Measurements from ENCODE around the gene STN1. TPM values are rescaled to one million over a fixed set of nuclear protein-coding genes. Genes with fewer than 3 reads are reported as not detected.

Gene STN1
- total RNA-seq, result 55.2 and 64.4 TPM in 2 replicates

DNA sequence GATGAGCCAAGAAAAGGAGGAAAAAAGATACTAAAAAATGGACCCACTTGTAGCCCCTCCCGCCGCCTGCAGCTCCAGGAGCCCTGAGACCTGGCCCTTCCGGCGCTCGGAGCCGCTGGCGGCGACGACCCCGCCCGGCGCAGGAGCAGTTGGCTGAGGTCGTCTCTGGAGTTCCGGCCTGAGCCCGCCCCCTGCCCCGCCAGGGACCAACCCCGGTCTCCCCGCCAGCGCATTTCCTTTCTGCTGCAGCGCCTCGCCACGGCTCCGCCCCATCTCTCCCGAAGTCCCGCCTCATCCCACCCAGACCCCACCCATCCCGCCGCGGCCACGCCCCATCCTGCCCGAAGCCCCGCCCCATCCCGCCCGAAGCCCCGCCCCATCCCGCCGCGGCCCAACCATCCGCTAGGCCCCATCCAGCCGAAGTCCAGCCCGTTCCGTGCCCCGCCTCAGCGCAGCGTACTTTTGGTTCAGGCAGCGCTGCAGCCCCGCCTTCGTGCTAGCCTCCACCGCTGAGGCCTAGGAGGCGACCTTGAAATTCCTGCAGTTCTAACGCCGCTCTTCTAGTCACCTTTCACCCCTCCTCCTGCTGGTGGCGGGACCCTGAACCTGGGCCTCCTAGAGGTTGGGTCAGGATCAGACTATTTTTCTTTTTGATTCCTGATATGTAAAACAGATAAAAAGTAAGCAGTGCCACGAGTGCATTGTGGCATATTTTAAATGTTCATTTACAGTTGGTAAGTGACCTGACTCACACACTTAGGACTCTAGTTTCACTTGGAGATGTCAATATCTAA is at the start of gene STN1:
STN1 (minus strand) TSS at position 132 of the 794 bp plus-strand sequence. CDS start 590 bp downstream, outside the sequence.

DNA sequence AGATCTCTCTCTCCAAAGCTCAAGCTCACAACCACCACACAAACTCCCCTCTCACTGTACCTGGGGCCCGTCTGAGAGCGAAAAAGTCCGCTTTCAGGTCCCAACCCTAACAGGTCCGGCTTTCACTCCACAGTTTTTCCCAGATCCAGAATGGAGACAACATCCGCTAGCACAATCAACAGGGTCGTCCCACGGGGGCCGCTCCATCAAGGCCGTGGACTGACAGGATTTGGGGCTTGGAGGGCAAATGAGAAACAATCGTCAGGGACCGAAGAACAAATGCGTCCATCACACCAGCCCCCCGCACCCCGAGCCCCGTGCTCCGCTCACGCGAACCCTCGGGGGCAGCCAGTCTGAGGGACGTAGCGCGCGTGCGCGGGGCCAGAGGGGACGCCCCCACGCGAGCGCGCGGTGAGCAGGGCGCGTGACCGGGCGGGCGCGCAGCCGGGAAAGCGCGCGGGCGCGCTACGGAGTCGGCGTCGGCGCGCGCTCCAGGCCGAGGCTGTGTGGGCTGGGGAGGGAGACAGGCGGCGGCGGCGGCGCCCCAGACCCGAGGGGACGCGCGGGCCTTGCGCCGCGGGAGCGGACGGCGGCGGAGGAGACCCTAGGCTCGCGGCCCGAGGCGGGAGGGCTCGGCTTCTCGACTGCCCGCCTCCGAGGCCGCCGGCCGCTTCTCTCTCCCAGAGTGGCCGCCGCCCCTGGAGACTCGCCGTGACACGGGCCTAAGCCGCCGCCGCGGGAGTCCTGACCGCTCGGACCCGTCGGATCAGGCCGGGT is 48.9 kb upstream of the STN1 start, which contains the start of gene SLK:
SLK (plus strand) TSS at position 470 of the 777 bp plus-strand sequence. CDS start 606 bp downstream, outside the sequence.

DNA sequence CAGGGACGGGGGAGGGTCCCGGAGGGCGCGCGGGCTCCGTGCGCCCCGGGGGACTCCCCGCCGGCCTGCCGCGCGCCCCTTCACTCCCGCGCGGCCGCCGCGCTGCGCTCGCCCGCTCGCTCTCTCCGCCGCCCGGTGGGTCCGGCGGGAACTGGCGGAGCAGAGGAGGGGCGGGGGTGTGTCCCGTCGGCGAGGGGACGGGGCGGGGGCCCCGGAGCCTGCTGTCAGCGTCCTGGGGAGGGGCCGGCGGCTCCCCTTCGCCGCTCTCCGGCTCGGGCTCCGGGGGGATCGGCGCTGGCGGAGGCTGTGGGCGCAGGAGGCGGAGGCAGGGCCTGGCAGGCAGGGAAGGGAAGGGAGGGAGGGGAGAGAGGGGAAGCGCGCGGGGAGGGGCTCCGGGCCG is 62.6 kb downstream of the STN1 start, which contains the start of gene SH3PXD2A:
SH3PXD2A (minus strand) TSS at position 153 of the 400 bp plus-strand sequence. CDS start 310 bp downstream, outside the sequence.

Other genes starting within 250 kb of the STN1 start
- gene SH3PXD2A, start 62.6 kb downstream of the STN1 start, total RNA-seq, result 27.1 and 31.3 TPM in 2 replicates
- gene SLK, start 49.0 kb upstream of the STN1 start, total RNA-seq, result 80.0 and 137 TPM in 2 replicates
- gene COL17A1, start 167.7 kb upstream of the STN1 start, total RNA-seq, result 1,169 and 1,337 TPM in 2 replicates
- gene SFR1, start 204.0 kb upstream of the STN1 start, total RNA-seq, result 10.8 and 11.4 TPM in 2 replicates

Data from placental epithelial cell (primary cell).